Parathyroid adenoma (tissue), 2 donors: Measurements from ENCODE around the gene GTF2H1.

Experiments used
- H2AFZ ChIP-seq: fragments of 300-600 bp; sonication (generic); one replicate; pipeline ENCODE4 v1.7.0; 2017; ENCODE audit warnings: antibody characterized with exemption, mild to moderate bottlenecking
- H3K27ac ChIP-seq: fragments of 300-600 bp; sonication (generic); one replicate; pipeline ENCODE4 v1.7.0; 2017
- H3K27me3 ChIP-seq: fragments of 300-600 bp; sonication (generic); one replicate; pipeline ENCODE4 v1.7.0; 2017; ENCODE audit warnings: low read length; ENCODE audit not compliant: control insufficient read depth, insufficient read depth
- H3K36me3 ChIP-seq: fragments of 300-600 bp; sonication (generic); one replicate; pipeline ENCODE4 v1.7.0; 2017; ENCODE audit warnings: low read length; ENCODE audit not compliant: control insufficient read depth, insufficient read depth
- H3K4me1 ChIP-seq: fragments of 300-600 bp; sonication (generic); one replicate; pipeline ENCODE4 v1.7.0; 2017; ENCODE audit warnings: control low read depth
- H3K4me2 ChIP-seq: fragments of 300-600 bp; sonication (generic); one replicate; pipeline ENCODE4 v1.7.0; 2017; ENCODE audit warnings: low read length
- H3K4me3 ChIP-seq: fragments of 300-600 bp; sonication (generic); one replicate; pipeline ENCODE4 v1.7.0; 2017; ENCODE audit warnings: low read depth, low read length
- H3K79me2 ChIP-seq: fragments of 300-600 bp; sonication (generic); one replicate; pipeline ENCODE4 v1.7.0; 2017; ENCODE audit warnings: control low read depth
- H3K9ac ChIP-seq: fragments of 300-600 bp; sonication (generic); one replicate; pipeline ENCODE4 v1.7.0; 2017; ENCODE audit warnings: mild to moderate bottlenecking
- H3K9me3 ChIP-seq: fragments of 300-600 bp; sonication (generic); one replicate; pipeline ENCODE4 v1.7.0; 2017; ENCODE audit warnings: low read length; ENCODE audit not compliant: control insufficient read depth
- TF ChIP-seq, protein P1 (sequence below): fragments of 300-600 bp; sonication (generic); IDR thresholded peaks from one replicate; pipeline ENCODE4 v1.7.0; 2017; ENCODE audit warnings: antibody characterized with exemption, mild to moderate bottlenecking
- donor health status: primary hyperparathyroidism.

The GTF2H1 gene

GRCh38 chr11:18321969-18322711, at the start of gene GTF2H1, which contains the start of gene HPS5:
Gene GTF2H1 (plus strand): TSS chr11:18322567. CDS start chr11:18333075, 10,508 bp downstream.
Gene HPS5 (minus strand): TSS chr11:18322140. CDS start chr11:18317858, 4,282 bp downstream.
- Histone ChIP-seq H3K4me2 (peak within 1 kb of the TSS; percentile 88), H3K27ac (peak within 1 kb of the TSS; percentile 96), H3K36me3 (no peaks in the 10 kb centered on the region), H3K4me1 (no peaks in the 10 kb centered on the region), H2AFZ (peak within 1 kb of the TSS; percentile 95), H3K9ac (peak within 1 kb of the TSS; percentile 57), H3K4me3 (peak within 1 kb of the TSS; percentile 95), H3K27me3 (no peaks in the 10 kb centered on the region), H3K79me2 (peaks cover 19% of the 10 kb centered on the region), H3K9me3 (no peaks in the 10 kb centered on the region)
- TF ChIP-seq, protein P1, sequence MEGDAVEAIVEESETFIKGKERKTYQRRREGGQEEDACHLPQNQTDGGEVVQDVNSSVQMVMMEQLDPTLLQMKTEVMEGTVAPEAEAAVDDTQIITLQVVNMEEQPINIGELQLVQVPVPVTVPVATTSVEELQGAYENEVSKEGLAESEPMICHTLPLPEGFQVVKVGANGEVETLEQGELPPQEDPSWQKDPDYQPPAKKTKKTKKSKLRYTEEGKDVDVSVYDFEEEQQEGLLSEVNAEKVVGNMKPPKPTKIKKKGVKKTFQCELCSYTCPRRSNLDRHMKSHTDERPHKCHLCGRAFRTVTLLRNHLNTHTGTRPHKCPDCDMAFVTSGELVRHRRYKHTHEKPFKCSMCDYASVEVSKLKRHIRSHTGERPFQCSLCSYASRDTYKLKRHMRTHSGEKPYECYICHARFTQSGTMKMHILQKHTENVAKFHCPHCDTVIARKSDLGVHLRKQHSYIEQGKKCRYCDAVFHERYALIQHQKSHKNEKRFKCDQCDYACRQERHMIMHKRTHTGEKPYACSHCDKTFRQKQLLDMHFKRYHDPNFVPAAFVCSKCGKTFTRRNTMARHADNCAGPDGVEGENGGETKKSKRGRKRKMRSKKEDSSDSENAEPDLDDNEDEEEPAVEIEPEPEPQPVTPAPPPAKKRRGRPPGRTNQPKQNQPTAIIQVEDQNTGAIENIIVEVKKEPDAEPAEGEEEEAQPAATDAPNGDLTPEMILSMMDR, result no peak

DNA sequence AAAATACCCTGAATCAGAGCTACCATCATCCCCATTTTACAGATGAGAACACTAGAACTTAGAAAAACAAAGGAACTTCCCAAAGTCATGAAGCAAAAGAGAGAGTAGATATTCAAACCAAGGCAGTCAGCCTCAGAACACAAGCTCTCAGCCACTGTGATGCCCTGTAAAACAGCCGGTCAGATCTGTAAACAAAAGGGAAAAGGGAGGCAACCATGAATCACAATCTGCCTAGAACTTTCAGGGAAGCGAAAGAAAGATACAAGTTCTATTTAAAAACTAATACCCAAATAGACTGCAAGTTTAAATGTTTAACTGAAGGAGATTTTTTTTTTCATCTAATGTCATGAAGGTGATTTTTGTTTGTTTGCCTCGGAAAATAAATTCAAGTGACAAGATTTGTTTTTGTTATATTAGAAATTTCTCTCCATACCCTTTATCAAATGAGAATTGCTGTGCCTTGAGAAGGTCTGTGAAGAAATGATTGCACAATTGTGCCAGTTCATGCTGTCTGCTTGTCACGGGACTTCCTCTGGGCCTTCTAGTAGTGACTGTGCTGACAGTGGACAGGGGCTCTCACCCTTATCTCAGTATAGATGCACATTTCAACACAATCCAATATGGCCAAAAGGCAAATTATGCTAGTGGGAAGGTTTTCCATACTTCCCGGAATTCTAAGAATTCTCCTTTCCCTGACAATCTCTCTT, 44.6 kb upstream of the GTF2H1 start:
- Histone ChIP-seq H3K27ac (no peak overlapping the region), H3K4me2 (no peak overlapping the region), H3K36me3 (no peaks in the 10 kb centered on the region), H3K4me1 (no peaks in the 10 kb centered on the region), H3K9ac (no peak overlapping the region), H3K9me3 (no peaks in the 10 kb centered on the region), H3K27me3 (no peaks in the 10 kb centered on the region), H3K79me2 (no peaks in the 10 kb centered on the region), H2AFZ (no peak overlapping the region), H3K4me3 (no peak overlapping the region)
- TF ChIP-seq, protein P1, result no peak

- Histone ChIP-seq H3K9ac (no peak overlapping the region), H3K4me2 (no peak overlapping the region), H3K36me3 (no peaks in the 10 kb centered on the region), H3K79me2 (no peaks in the 10 kb centered on the region), H3K9me3 (no peaks in the 10 kb centered on the region), H3K4me1 (no peaks in the 10 kb centered on the region), H2AFZ (no peak overlapping the region), H3K27ac (no peak overlapping the region), H3K4me3 (no peak overlapping the region), H3K27me3 (no peaks in the 10 kb centered on the region)
- TF ChIP-seq, protein P1, result no peak
These were observed 41.8 kb upstream of the GTF2H1 start for GRCh38 chr11:18280438-18281045.

GRCh38 chr11:18282626-18283025, 39.7 kb upstream of the GTF2H1 start:
- H3K36me3 ChIP-seq, result no peaks in the 10 kb centered on the region
- no peak overlapping the region for H3K4me2 ChIP-seq
- TF ChIP-seq, protein P1, result no peak
- H3K4me3 ChIP-seq, result no peak overlapping the region
- no peaks in the 10 kb centered on the region for H3K79me2 ChIP-seq
- no peaks in the 10 kb centered on the region for H3K27me3 ChIP-seq
- no peaks in the 10 kb centered on the region for H3K4me1 ChIP-seq
- no peak overlapping the region for H3K9ac ChIP-seq
- H3K27ac ChIP-seq, result no peak overlapping the region
- no peak overlapping the region for H2AFZ ChIP-seq
- no peaks in the 10 kb centered on the region for H3K9me3 ChIP-seq
